ENCODE measurements around the gene RXFP3.
"Not testable (repeated sequence)": the region's sequence is repeated elsewhere in the genome, so short reads cannot be mapped to it uniquely, and the experiment has no call there.

RXFP3 gene

GRCh38 chr5:33941090-33941489, 4.9 kb downstream of the RXFP3 start:
- DNase-seq (no peak), ATAC-seq (replicated peaks) (no peak)
- H3K9me3 Mint-ChIP-seq, result no peaks in the 10 kb centered on the region
- peaks cover 55 to 58% of the 10 kb centered on the region in 2 donors for H3K27me3 Mint-ChIP-seq
- H3K4me3 Mint-ChIP-seq, result no peak overlapping the region
- H3K27ac Mint-ChIP-seq, result no peak overlapping the region
- H3K4me1 Mint-ChIP-seq, result peaks cover 1 to 3% of the 10 kb centered on the region in 2 donors
- H3K36me3 Mint-ChIP-seq, result no peaks in the 10 kb centered on the region

DNA sequence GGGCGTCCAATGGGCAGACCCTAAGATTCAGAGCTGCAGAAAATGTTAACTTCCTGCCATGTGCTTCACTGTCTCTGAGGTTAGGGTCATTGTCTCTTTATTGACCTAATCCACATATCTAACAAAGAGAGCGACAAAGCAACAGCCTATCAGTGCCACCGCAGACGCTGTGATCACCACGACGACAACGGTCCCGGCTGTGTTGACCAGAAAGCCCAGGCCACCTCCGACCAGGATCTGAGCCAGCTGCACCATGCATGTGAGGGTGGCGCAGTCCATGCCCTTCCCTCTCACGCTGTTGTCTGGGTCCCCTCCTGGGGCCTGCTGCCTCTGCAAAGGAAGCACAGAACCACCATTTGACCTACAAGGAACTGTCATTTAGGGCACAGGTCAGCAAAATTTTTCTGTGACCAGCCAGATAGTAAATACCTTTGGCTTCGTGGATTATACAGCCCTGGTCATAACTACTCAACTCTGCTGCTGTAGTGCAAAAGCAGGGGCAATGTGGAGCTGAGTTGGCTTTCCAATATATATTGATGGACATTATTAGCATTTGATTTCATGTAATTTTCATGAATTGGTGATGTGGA, 8.5 kb downstream of the RXFP3 start:
- ATAC-seq (replicated peaks) (no peak), DNase-seq (no peak)
- no peaks in the 10 kb centered on the region for H3K4me1 Mint-ChIP-seq
- no peaks in the 10 kb centered on the region for H3K36me3 Mint-ChIP-seq
- peaks cover 0 to 2% of the 10 kb centered on the region in 2 donors for H3K9me3 Mint-ChIP-seq
- peaks cover 25 to 30% of the 10 kb centered on the region in 2 donors for H3K27me3 Mint-ChIP-seq
- no peak overlapping the region for H3K27ac Mint-ChIP-seq
- H3K4me3 Mint-ChIP-seq, result no peak overlapping the region

GRCh38 chr5:33952175-33952574, 16.0 kb downstream of the RXFP3 start:
- H3K4me3 Mint-ChIP-seq; ATAC-seq (replicated peaks); H3K36me3 Mint-ChIP-seq; H3K9me3 Mint-ChIP-seq; H3K4me1 Mint-ChIP-seq; DNase-seq; H3K27ac Mint-ChIP-seq; H3K27me3 Mint-ChIP-seq: not testable (repeated sequence)

DNA sequence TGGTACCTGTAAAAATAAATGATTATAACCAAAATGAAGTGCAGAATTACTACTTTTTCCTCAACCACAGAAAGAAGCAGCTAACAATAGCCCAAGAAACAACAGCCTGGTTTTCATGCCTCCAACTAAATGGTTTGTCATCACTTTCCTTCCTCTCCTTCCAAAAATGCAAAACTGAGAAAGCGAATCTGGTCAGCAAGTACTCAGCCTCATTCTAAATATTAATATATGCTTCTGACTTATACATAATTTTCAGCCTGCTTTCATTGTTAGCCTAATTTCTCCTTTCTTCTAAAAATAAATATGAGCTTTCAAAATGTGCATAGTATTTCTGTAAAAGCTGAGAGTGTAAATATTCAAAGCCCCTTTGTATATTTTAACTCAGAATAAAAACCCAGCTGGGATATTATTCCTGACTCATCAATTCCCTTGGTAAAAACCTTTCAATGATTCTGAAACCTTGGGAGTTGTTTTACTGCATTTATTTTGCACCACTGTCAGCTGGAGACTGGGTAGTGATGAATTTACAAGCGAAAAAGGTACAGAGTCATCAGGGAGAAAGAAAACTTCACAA, 21.5 kb downstream of the RXFP3 start:
- no peaks in the 10 kb centered on the region for H3K36me3 Mint-ChIP-seq
- no peaks in the 10 kb centered on the region for H3K4me1 Mint-ChIP-seq
- H3K27me3 Mint-ChIP-seq, result peaks cover 13 to 15% of the 10 kb centered on the region in 2 donors
- no peak overlapping the region for H3K4me3 Mint-ChIP-seq
- ATAC-seq (replicated peaks) (no peak), DNase-seq (no peak)
- H3K27ac Mint-ChIP-seq, result no peak overlapping the region
- H3K9me3 Mint-ChIP-seq, result peaks cover 8 to 10% of the 10 kb centered on the region in 2 donors

GRCh38 chr5:33958176-33958575, 22.0 kb downstream of the RXFP3 start:
- DNase-seq (no peak), ATAC-seq (replicated peaks) (no peak)
- H3K4me3 Mint-ChIP-seq, result no peak overlapping the region
- H3K27ac Mint-ChIP-seq, result no peak overlapping the region
- peaks cover 13 to 15% of the 10 kb centered on the region in 2 donors for H3K27me3 Mint-ChIP-seq
- H3K9me3 Mint-ChIP-seq, result peaks cover 8 to 10% of the 10 kb centered on the region in 2 donors
- no peaks in the 10 kb centered on the region for H3K36me3 Mint-ChIP-seq
- H3K4me1 Mint-ChIP-seq, result no peaks in the 10 kb centered on the region

- Mint-ChIP-seq H3K4me3 (no peak overlapping the region), H3K9me3 (no peaks in the 10 kb centered on the region), H3K36me3 (no peaks in the 10 kb centered on the region), H3K27ac (no peak overlapping the region), H3K4me1 (peaks cover 0 to 2% of the 10 kb centered on the region in 2 donors), H3K27me3 (peaks cover 6 to 13% of the 10 kb centered on the region in 2 donors)
- ATAC-seq (replicated peaks), result peak; percentile 31 to 46
- no peak for DNase-seq
Measured at GRCh38 chr5:33964132-33964700, 28.0 kb downstream of the RXFP3 start.

DNA sequence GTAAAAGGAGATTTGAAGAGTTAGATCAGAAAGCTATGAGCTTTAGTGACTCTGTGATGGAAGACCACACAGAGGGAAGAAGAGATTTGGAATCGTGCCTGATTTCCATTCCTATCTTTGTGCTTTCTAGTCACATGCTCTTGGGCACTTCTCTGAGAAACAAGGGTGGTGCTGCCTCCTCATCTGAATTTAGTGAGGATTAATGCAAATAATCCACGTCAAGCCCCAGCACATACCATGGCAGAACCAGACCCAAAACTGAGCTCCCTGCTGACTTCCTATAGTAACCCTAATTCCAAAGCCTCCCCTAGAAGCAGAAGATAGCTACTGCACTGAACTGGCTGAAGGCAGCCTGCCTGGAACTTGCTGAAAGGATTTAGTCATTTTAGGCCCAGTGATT, 30.6 kb downstream of the RXFP3 start:
- Mint-ChIP-seq H3K4me3 (no peak overlapping the region), H3K4me1 (peaks cover 0 to 2% of the 10 kb centered on the region in 2 donors)
- no peak for DNase-seq

DNA sequence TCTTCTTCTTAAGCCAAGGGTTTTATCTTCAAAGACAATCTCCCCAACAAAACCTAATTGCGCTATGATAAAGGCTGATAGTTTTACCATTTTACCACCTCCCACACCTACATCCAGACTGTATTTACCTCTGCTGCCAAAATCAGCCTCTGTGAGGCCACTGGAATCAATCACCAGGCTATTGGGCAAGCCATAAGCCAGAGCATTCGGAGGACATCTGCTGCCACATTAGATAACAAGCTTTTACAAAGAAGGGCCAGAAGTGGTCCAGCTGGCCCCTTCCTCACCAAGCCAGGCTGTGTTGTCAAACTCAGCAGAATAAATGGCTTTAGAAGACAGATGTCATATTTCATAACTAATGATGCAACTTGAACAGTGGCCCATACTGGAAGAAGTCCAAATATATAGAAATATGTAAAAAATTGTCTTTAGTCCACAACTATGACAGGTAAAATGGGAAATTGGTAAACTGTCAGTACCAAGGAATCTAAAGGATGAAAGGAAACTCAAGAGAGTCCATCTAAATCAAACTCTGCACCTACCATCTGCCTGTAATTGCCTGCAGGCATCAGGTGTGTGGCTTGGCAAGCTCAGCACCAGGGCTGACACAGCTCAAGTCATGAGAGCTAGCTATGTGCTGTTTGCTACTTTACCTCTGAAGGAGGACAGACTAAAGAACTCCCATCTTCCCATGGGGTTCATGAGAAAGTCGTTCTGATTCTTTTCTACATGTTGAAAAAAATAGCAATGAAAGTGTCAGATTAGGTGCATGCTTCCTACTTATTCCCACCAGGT, 32.2 kb downstream of the RXFP3 start:
- H3K4me1 Mint-ChIP-seq, result peaks cover 0 to 2% of the 10 kb centered on the region in 2 donors

More for the DNA sequence above, 30.6 kb downstream of the RXFP3 start:
- Mint-ChIP-seq H3K9me3 (no peaks in the 10 kb centered on the region), H3K27me3 (peaks cover 0 to 2% of the 10 kb centered on the region in 2 donors), H3K36me3 (no peaks in the 10 kb centered on the region), H3K27ac (no peak overlapping the region)
- ATAC-seq (replicated peaks), result no peak

GRCh38 chr5:33969572-33970452, 33.6 kb downstream of the RXFP3 start:
- no peaks in the 10 kb centered on the region for H3K9me3 Mint-ChIP-seq
- no peak overlapping the region for H3K27ac Mint-ChIP-seq
- H3K36me3 Mint-ChIP-seq, result no peaks in the 10 kb centered on the region
- H3K27me3 Mint-ChIP-seq, result peaks cover 0 to 2% of the 10 kb centered on the region in 2 donors
- no peak overlapping the region for H3K4me3 Mint-ChIP-seq
- peak; percentile 73 to 76 for ATAC-seq (replicated peaks)
- no peaks in the 10 kb centered on the region for H3K4me1 Mint-ChIP-seq
- DNase-seq, result no peak

More for the DNA sequence above, 32.2 kb downstream of the RXFP3 start:
- no peaks in the 10 kb centered on the region for H3K9me3 Mint-ChIP-seq
- no peak overlapping the region for H3K4me3 Mint-ChIP-seq
- no peaks in the 10 kb centered on the region for H3K36me3 Mint-ChIP-seq
- H3K27ac Mint-ChIP-seq, result no peak overlapping the region
- DNase-seq, result no peak
- H3K27me3 Mint-ChIP-seq, result no peaks in the 10 kb centered on the region
- ATAC-seq (replicated peaks), result no peak

GRCh38 chr5:33973271-33973670, 37.1 kb downstream of the RXFP3 start:
- no peak overlapping the region for H3K4me3 Mint-ChIP-seq
- no peak overlapping the region for H3K27ac Mint-ChIP-seq
- ATAC-seq (replicated peaks) (no peak), DNase-seq (no peak)
- no peaks in the 10 kb centered on the region for H3K9me3 Mint-ChIP-seq
- no peaks in the 10 kb centered on the region for H3K36me3 Mint-ChIP-seq
- peaks cover 5 to 6% of the 10 kb centered on the region in 2 donors for H3K27me3 Mint-ChIP-seq
- H3K4me1 Mint-ChIP-seq, result no peaks in the 10 kb centered on the region

- DNase-seq (no peak), ATAC-seq (replicated peaks) (no peak)
- Mint-ChIP-seq H3K4me3 (no peak overlapping the region), H3K9me3 (no peaks in the 10 kb centered on the region), H3K36me3 (no peaks in the 10 kb centered on the region), H3K27me3 (peaks cover 5 to 6% of the 10 kb centered on the region in 2 donors), H3K27ac (no peak overlapping the region), H3K4me1 (no peaks in the 10 kb centered on the region)
Measured at GRCh38 chr5:33975852-33976251, 39.7 kb downstream of the RXFP3 start.

DNA sequence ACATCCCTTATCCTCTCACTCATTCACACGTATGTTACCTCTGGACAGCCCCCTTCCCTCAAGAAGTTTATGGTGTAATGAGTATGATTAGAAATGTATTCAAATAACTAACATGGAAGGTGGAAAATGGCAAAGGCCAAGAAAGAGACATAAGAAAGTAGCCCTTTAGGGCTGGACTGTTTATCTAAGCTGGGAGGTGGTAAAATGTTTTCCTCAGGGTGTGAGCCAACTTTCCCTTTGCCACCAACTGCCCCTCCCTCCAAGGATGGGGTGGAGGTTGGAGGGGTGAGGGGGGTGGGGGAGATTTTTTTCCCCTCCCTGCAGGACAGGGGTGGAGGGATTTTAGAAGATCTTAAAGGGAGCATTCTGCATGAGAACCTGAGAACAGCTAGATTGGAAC, 40.1 kb downstream of the RXFP3 start:
- H3K27ac Mint-ChIP-seq, result no peak overlapping the region
- H3K4me3 Mint-ChIP-seq, result no peak overlapping the region
- no peak for DNase-seq
- no peaks in the 10 kb centered on the region for H3K9me3 Mint-ChIP-seq
- H3K27me3 Mint-ChIP-seq, result peaks cover 5 to 6% of the 10 kb centered on the region in 2 donors
- H3K36me3 Mint-ChIP-seq, result no peaks in the 10 kb centered on the region
- ATAC-seq (replicated peaks), result no peak
- H3K4me1 Mint-ChIP-seq, result no peaks in the 10 kb centered on the region

DNA sequence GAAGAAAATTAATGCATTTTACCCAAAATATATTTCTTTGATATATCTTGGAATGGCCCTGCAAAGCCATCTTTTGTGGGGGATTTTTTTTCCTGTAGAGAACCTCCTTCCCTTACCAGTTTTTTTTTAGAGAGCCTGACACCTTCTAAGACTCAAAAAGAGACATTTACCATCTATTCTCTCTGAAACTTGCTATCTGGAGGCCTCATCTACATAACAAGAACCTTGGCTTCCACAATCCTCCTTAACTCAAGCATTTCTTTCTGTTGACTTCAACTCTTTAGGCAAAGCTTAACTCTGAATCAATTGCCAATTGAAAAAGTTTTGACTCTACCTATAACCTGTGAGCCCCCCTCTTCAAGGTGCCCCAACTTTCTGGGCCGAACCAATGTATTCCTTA, 42.1 kb downstream of the RXFP3 start:
- no peaks in the 10 kb centered on the region for H3K36me3 Mint-ChIP-seq
- H3K4me1 Mint-ChIP-seq, result no peaks in the 10 kb centered on the region
- peaks cover 5 to 6% of the 10 kb centered on the region in 2 donors for H3K27me3 Mint-ChIP-seq
- ATAC-seq (replicated peaks) (no peak), DNase-seq (no peak)
- H3K4me3 Mint-ChIP-seq, result no peak overlapping the region
- no peak overlapping the region for H3K27ac Mint-ChIP-seq
- H3K9me3 Mint-ChIP-seq, result no peaks in the 10 kb centered on the region

- ATAC-seq (replicated peaks) (no peak), DNase-seq (no peak)
- no peaks in the 10 kb centered on the region for H3K4me1 Mint-ChIP-seq
- no peaks in the 10 kb centered on the region for H3K36me3 Mint-ChIP-seq
- H3K4me3 Mint-ChIP-seq, result no peak overlapping the region
- H3K27me3 Mint-ChIP-seq, result peaks cover under 1 to 5% of the 10 kb centered on the region in 2 donors
- no peaks in the 10 kb centered on the region for H3K9me3 Mint-ChIP-seq
- no peak overlapping the region for H3K27ac Mint-ChIP-seq
Measured at GRCh38 chr5:33980030-33980429, 43.8 kb downstream of the RXFP3 start.
